Motor neuron (in vitro differentiated cells): ENCODE data around the gene FOXN3. TPM values are rescaled to one million over a fixed set of nuclear protein-coding genes. Genes with fewer than 3 reads are reported as not detected.

Experiments
- ATAC-seq, 8 experiments: fragments of 200-7000 bp; cut with Tn5 transposase; replicated peaks in 6 of 8; 2 replicates each; pipeline ENCODE4 v1.8.0; 2021; ENCODE audit warnings: mild to moderate bottlenecking in 8 of 8, moderate library complexity in 8 of 8
- H3K27ac ChIP-seq, 2 donors: fragments of 250-450 bp; sonication (Bioruptor Pico); 2 replicates each; pipeline ENCODE4 v1.9.0; 2021; ENCODE audit warnings: antibody characterized with exemption in 2 of 2, mild to moderate bottlenecking in 2 of 2, moderate library complexity in 1 of 2
- H3K4me1 ChIP-seq, 2 donors: fragments of 250-450 bp; sonication (Bioruptor Pico); replicated peaks in 1 of 2; 2 replicates each; pipeline ENCODE4 v1.6.1; 2021; ENCODE audit warnings: antibody characterized with exemption in 2 of 2, mild to moderate bottlenecking in 2 of 2, moderate library complexity in 1 of 2
- H3K4me3 ChIP-seq, 5 donors: fragments of 250-450 bp; sonication (Bioruptor Pico); 2 replicates each; pipeline ENCODE4 v1.9.0; 2021; ENCODE audit warnings: antibody characterized with exemption in 5 of 5, mild to moderate bottlenecking in 5 of 5, moderate library complexity in 4 of 5
- WGBS, 10 experiments: fragments of 450-650 bp; shearing (Covaris generic); methylation state at CpG; one replicate each; pipeline ENCODE4 v1.0.0; 2022; 5-methylcytosine and 5-hydroxymethylcytosine counted together
- in situ Hi-C, 9 experiments: fragments of 400-800 bp; cut with MboI; loops; one replicate each; pipeline ENCODE4 v1.15.0; 2021; ENCODE audit warnings: low sequenced_read_pairs in 9 of 9, low pct_unique_long_range_greater_than_20kb in 2 of 9; ENCODE audit not compliant: unreplicated experiment in 9 of 9
- total RNA-seq, 8 experiments: library from RNA; unstranded; fragments of 300-600 nt; gene quantifications; 2 replicates each; pipeline versions ENCODE4 v1.2.3 to v1.2.4, GENCODE V29; 2022

The FOXN3 gene
- total RNA-seq, 8 experiments from 2014 or later = 20.2 to 75.8 (median 26.8) TPM

- in situ Hi-C loops = loop anchor here in 1 of 9 experiments (25.0 kb wide), 1 partner anchor 336 kb away; no protein-coding TSS in a partner anchor
- WGBS, 10 experiments = 79 to 100% (median 92%) methylated on average over 1 to 2 of the region's 2 CpGs; no CpG with 5 or more reads in 3 of the 10 experiments
- no peak overlapping the region for H3K27ac ChIP-seq
- no peak overlapping the region for H3K4me3 ChIP-seq
- peaks cover 0 to 10% of the 10 kb centered on the region in 2 donors for H3K4me1 ChIP-seq
- no peak for ATAC-seq
Measured at GRCh38 chr14:89373185-89373584, 43.8 kb downstream of the FOXN3 start.

DNA sequence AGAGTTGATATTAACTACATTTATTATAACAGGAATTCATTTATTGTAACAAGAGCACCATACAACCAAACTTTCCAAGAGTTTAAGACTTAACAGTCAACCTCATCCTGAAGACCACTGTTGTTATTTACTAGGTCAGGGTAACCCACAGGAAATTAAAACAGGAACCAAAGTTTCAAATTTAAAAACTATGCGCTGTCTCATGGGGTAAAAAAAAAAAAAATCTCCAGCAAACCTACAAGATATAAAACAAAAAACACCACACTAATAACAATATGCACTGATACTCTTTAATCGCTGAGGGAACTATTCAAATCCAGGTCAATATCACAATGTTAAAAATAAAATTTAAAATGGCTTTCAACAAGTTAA is 44.5 kb downstream of the FOXN3 start:
- Histone ChIP-seq H3K4me3 (no peak overlapping the region), H3K4me1 (peaks cover 0 to 10% of the 10 kb centered on the region in 2 donors), H3K27ac (no peak overlapping the region)
- 88 to 100% (median 100%) methylated on average over 2 of the region's 2 CpGs; no CpG with 5 or more reads in 2 of the 10 experiments for WGBS, 10 experiments
- in situ Hi-C loops = loop anchor here in 1 of 9 experiments (25.0 kb wide), 1 partner anchor 335 kb away; no protein-coding TSS in a partner anchor
- ATAC-seq = no peak

DNA sequence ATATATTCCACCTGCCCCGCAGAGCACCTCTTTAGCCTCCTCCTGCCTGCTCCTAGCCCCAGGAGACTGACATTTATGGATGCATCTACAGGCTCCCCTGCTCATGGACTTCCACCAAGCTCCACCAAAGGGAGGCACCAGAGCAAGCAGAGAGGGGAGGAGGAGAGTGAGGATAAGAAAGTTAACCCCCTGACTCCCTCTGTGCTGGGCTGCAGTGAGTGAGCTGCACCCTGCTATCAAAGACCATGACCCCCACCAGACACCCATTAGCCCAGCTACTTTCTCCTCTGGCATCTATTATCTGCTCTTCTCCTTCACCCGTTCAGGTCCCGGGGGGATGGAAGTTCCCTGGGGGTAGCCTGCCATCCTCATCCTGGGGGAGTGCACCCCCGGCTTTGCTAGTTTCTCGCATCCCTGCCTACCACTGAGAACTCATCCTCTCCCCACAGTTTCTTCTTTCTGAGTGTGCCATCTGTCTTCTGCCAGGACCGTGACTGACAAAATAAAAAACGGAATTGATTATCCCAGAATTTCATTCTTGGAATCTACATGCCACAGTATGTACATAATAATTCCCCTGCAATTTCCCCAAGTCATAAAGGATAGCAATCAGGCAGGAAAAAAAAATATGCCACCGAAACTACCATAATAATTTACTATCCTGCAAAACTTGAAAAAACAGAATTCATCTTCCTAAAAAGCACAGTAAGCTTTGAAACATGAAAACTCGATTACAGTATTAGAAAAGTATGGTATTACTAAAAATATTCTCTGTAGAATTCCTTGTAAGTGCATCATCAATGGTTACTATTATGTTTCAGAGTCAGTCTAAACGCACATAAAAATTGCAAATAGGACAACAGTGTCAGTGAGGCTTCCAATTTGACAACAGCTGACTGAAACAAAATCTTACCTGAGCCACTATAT is 45.2 kb downstream of the FOXN3 start:
- 14 to 93% (median 62%) methylated on average over 1 to 8 of the region's 10 CpGs for WGBS, 10 experiments
- H3K4me3 ChIP-seq = no peak overlapping the region
- peaks cover 0 to 10% of the 10 kb centered on the region in 2 donors for H3K4me1 ChIP-seq
- H3K27ac ChIP-seq = no peak overlapping the region
- peak in 6 of 8 experiments; percentile 9 to 74 (median 32) for ATAC-seq
- in situ Hi-C loops = loop anchor here in 1 of 9 experiments (25.0 kb wide), 1 partner anchor 335 kb away; no protein-coding TSS in a partner anchor

DNA sequence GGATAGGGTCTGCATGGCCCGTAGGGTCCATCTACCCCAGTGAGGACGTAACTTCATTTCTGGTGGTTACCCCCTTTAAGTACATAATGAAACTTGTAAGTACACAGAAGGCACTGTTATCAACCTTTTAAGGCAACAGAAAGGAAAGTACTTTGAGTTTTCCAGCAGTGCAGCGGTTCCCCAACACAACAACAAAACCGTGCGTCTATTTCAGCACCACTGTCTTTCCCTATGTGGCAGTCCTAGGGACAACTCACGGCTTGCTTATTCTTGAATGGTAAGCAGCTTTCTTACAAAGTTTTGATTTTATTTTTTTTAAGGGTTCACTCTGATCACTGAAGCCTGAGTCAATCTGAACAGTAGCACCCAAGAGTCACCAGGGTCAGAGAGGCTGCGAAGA is 46.3 kb downstream of the FOXN3 start:
- in situ Hi-C loops = loop anchor here in 1 of 9 experiments (25.0 kb wide), 1 partner anchor 333 kb away; no protein-coding TSS in a partner anchor
- whole genome bisulfite sequencing, 10 experiments = 40 to 100% (median 92%) methylated on average over 1 to 4 of the region's 7 CpGs; no CpG with 5 or more reads in 2 of the 10 experiments
- H3K4me3 ChIP-seq = no peak overlapping the region
- peaks cover 0 to 10% of the 10 kb centered on the region in 2 donors for H3K4me1 ChIP-seq
- no peak overlapping the region for H3K27ac ChIP-seq
- ATAC-seq = no peak

- in situ Hi-C loops = loop anchor here in 1 of 9 experiments (25.0 kb wide), 1 partner anchor 333 kb away; no protein-coding TSS in a partner anchor
- WGBS, 10 experiments = 67 to 100% (median 99%) methylated on average over 1 to 4 of the region's 4 CpGs; no CpG with 5 or more reads in 2 of the 10 experiments
- no peak overlapping the region for H3K4me3 ChIP-seq
- H3K27ac ChIP-seq = no peak overlapping the region
- peaks cover 0 to 10% of the 10 kb centered on the region in 2 donors for H3K4me1 ChIP-seq
- ATAC-seq = peak in 1 of 8 experiments; percentile 4
Measured at GRCh38 chr14:89370381-89370780, 46.7 kb downstream of the FOXN3 start.

DNA sequence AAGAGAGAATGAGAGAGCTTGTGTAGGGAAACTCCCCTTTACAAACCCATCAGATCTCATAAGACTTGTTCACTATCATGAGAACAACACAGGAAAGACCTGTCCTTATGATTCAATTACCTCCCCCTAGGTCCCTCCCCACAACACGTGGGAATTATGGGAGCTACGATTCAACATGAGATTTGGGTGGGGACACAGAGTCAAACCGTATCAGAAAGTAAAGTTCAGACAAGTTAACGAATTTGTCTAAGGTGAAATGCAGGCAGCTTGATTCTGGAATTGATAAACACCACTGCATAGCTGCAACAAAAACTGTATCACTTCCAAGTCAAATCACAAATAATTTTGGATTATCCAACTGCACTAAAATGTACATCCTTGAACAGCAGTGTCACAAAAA is 47.4 kb downstream of the FOXN3 start:
- peaks cover 4 to 10% of the 10 kb centered on the region in 2 donors for H3K4me1 ChIP-seq
- H3K4me3 ChIP-seq = no peak overlapping the region
- no peak for ATAC-seq
- in situ Hi-C loops = loop anchor here in 1 of 9 experiments (25.0 kb wide), 1 partner anchor 332 kb away; no protein-coding TSS in a partner anchor
- no peak overlapping the region for H3K27ac ChIP-seq
- WGBS, 10 experiments = 61 to 100% (median 92%) methylated on average over 2 to 4 of the region's 4 CpGs; no CpG with 5 or more reads in 4 of the 10 experiments

DNA sequence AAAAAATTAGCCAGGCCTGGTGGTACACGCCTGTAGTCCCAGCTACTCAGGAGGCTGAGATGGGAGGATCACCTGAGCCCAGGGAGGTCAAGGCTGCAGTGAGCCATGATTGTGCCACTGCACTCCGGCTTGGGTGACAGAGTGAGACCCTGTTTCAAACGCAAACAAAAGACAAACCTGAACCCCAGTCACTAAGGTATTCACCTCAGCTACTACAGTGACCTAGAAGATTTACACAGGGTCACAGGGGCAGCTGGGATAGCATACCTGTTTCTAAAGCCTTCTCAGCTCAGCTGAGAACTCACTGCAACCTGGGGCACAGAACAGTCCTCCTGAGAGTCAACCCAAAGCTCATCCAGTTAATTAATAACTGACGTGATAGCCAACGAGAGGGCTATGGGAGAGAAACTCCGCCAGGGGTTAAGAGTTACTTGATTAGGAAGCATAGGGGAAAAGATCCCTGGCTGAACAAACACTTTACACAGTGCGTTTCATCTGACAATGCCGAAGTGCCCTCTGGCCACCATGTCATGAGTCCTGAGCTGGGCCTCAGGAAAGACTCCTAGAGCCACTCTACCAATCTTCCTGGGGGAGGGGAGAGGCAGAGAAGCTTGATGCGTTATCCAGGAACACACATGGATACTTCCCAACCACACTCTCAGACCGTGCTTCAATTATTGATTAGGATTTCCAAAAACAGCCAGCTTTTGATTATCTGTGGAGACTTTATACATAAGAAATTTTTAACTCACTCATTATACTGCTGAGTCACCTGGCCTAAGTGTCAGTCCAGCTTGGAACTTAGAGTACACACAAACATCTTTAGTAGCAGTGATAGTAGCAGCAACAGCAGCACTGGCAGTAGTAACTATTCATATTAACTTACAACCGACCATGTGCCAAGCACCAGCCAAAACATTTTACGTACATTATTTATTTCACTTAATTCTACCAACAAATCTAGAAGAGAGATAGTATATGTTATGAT is 48.2 kb downstream of the FOXN3 start:
- WGBS, 10 experiments = 71 to 100% (median 83%) methylated on average over 2 to 9 of the region's 12 CpGs
- Histone ChIP-seq H3K4me1 (peaks cover 6 to 10% of the 10 kb centered on the region in 2 donors), H3K4me3 (no peak overlapping the region), H3K27ac (no peak overlapping the region)
- in situ Hi-C loops = loop anchor here in 1 of 9 experiments (25.0 kb wide), 1 partner anchor 331 kb away; no protein-coding TSS in a partner anchor
- no peak for ATAC-seq

- Histone ChIP-seq H3K27ac (no peak overlapping the region), H3K4me3 (no peak overlapping the region), H3K4me1 (peaks cover 6 to 10% of the 10 kb centered on the region in 2 donors)
- ATAC-seq = no peak
- WGBS, 10 experiments = 30 to 100% (median 80%) methylated on average over 1 to 3 of the region's 8 CpGs; no CpG with 5 or more reads in 5 of the 10 experiments
- in situ Hi-C loops = loop anchor here in 1 of 9 experiments (25.0 kb wide), 1 partner anchor 330 kb away; no protein-coding TSS in a partner anchor
Measured at GRCh38 chr14:89367779-89368120, 49.3 kb downstream of the FOXN3 start.

DNA sequence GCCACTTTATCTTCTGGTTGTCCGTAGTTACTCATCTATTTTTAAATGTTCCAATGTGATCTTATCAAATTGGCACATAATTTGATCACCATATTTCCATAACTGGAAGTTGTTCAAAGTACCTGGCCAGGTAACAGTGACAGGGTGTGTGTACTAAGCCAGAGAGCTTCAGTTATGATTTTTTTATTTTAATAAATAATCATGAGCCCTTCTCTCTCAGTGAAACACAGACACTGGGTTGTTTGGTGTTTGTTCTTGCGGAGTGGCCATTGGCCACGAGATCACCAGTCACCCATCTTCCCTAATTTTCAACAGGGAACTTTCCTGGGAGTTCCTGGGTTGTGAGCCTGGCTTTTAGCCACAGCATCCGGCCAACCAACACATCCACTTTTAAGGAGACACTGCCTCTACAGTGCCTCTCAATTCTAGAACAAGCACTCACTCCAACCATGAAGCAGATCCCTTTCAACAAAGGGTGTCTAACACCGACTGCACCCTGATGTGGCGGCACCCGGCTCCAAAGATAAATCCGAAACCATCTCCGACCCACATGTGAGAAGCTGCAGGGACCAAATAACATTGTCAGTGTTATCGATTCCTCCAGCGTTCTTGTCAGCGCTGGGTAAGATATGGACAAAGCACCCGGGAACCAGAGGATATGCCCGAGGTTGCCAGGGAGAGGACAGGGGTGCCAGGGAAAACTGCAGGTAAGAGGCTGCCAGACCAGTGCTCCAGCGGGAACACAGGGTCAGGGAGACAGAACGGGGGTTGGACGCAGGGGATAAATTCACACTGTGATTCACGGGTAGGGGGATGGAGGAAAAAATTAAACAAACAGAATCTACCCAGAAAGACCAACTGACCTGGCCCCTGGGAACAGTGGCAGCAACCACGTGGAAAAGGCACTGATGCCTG is 49.9 kb downstream of the FOXN3 start:
- H3K4me1 ChIP-seq = peaks cover 6 to 10% of the 10 kb centered on the region in 2 donors
- H3K4me3 ChIP-seq = no peak overlapping the region
- H3K27ac ChIP-seq = no peak overlapping the region
- peak in 1 of 8 experiments; percentile 3 for ATAC-seq
- in situ Hi-C loops = loop anchor here in 1 of 9 experiments (25.0 kb wide), 1 partner anchor 330 kb away; no protein-coding TSS in a partner anchor
- 63 to 100% (median 87%) methylated on average over 1 to 12 of the region's 19 CpGs; no CpG with 5 or more reads in 1 of the 10 experiments for WGBS, 10 experiments

DNA sequence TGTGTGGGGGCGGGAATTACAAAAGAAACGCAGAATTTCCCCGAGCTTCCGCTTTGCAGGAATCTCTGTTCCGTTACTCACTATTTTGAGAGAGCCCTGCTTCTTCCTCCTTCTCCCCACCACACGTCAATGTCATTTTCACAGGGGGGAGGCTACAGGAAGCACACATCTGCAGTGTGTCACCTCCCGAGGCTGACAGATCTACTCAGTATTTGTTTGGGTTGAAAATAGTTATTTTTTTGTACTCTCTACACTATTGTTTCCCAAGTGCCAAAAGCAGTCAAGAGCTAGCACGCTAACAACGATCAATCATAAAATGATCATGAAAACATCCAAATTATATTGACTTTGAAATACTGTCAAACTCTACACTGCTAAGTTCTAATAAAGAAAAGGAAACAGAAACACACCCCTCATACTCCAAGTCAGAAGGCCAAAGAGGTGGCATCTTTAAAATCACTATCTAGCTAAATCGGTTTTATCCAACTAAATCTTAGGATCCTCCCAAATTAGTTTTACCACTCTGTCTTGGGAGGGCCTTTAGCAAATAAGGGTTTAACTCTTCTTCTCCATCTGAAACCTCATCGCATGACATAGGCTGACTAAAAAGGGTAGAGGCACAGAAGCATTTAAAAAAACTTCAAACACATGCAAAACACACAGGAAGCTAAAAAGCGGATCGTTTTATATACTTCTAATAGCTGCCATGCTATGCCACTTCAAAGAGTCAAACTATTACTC is 51.8 kb downstream of the FOXN3 start:
- in situ Hi-C loops = loop anchor here in 1 of 9 experiments (25.0 kb wide), 1 partner anchor 328 kb away; no protein-coding TSS in a partner anchor
- H3K4me3 ChIP-seq = no peak overlapping the region
- ATAC-seq = no peak

GRCh38 chr14:89364316-89364715 is 52.7 kb downstream of the FOXN3 start:
- ATAC-seq = no peak
- no peak overlapping the region for H3K27ac ChIP-seq
- 67 to 100% (median 100%) methylated on average over 1 to 3 of the region's 3 CpGs for WGBS, 10 experiments
- H3K4me1 ChIP-seq = peaks cover 0 to 6% of the 10 kb centered on the region in 2 donors
- no peak overlapping the region for H3K4me3 ChIP-seq
- in situ Hi-C loops = loop anchor here in 1 of 9 experiments (25.0 kb wide), 1 partner anchor 327 kb away; no protein-coding TSS in a partner anchor

More for the DNA sequence above, 51.8 kb downstream of the FOXN3 start:
- Histone ChIP-seq H3K27ac (no peak overlapping the region), H3K4me1 (peaks cover 0 to 6% of the 10 kb centered on the region in 2 donors)
- 61 to 94% (median 71%) methylated on average over 3 to 11 of the region's 13 CpGs for WGBS, 10 experiments
